HepG2 (cell line): Measurements from ENCODE around the gene PTGDS. TPM values are rescaled to one million over a fixed set of nuclear protein-coding genes. Genes with fewer than 3 reads are reported as not detected.

ENCODE experiments used
- AGO2 ChIP-seq: fragments of 200-400 bp; formaldehyde crosslinking; optimal IDR thresholded peaks from 2 replicates; pipeline ENCODE3; 2017; ENCODE audit warnings: mild to moderate bottlenecking, low read depth, low read length, moderate library complexity
- DMTF1 ChIP-seq: sonication (generic); formaldehyde crosslinking; IDR thresholded peaks from 2 replicates; pipeline ENCODE4 v1.4.0; 2020; ENCODE audit warnings: mild to moderate bottlenecking, missing genetic modification reagents
- GZF1 ChIP-seq: sonication (generic); formaldehyde crosslinking; IDR thresholded peaks from 2 replicates; pipeline ENCODE4 v1.5.1; 2020; ENCODE audit warnings: mild to moderate bottlenecking, missing genetic modification reagents
- HHEX ChIP-seq: IDR thresholded peaks from 2 replicates; pipeline ENCODE4 v1.6.1; 2016; ENCODE audit warnings: control low read depth
- HIC2 ChIP-seq: sonication (generic); formaldehyde crosslinking; IDR thresholded peaks from 2 replicates; pipeline ENCODE4 v1.9.0; 2022; ENCODE audit warnings: low read depth, missing genetic modification reagents
- MTA1 ChIP-seq: sonication (generic); formaldehyde crosslinking; IDR thresholded peaks from 2 replicates; pipeline ENCODE4 v1.4.0; 2020; ENCODE audit warnings: missing genetic modification reagents, mild to moderate bottlenecking, borderline replicate concordance
- MXD3 ChIP-seq: IDR thresholded peaks from 2 replicates; pipeline ENCODE4 v1.6.1; 2016; ENCODE audit warnings: mild to moderate bottlenecking, missing biosample characterization, missing genetic modification reagents
- NR2F1 ChIP-seq, 2 experiments: fragments of 450-650 bp in 1 of 2; formaldehyde crosslinking in 1 of 2; IDR thresholded peaks; 2 replicates each; pipeline versions ENCODE4 v1.5.0 to v1.6.1; 2016 to 2020; ENCODE audit warnings: mild to moderate bottlenecking in 1 of 2, missing compliant biosample characterization in 1 of 2, missing genetic modification reagents in 1 of 2, moderate library complexity in 1 of 2
- PHF20 ChIP-seq: sonication (generic); formaldehyde crosslinking; IDR thresholded peaks from 2 replicates; pipeline ENCODE4 v1.5.0; 2020; ENCODE audit warnings: mild to moderate bottlenecking, missing genetic modification reagents
- PHF21A ChIP-seq: sonication (generic); formaldehyde crosslinking; IDR thresholded peaks from 2 replicates; pipeline ENCODE4 v1.5.0; 2020; ENCODE audit warnings: mild to moderate bottlenecking, missing genetic modification reagents
- PRPF4 ChIP-seq: fragments of 200-400 bp; formaldehyde crosslinking; IDR thresholded peaks from 2 replicates; pipeline ENCODE4 v1.6.1; 2016; ENCODE audit warnings: low read length, low read depth; ENCODE audit not compliant: poor library complexity, severe bottlenecking
- RELA ChIP-seq: sonication (generic); formaldehyde crosslinking; IDR thresholded peaks from 2 replicates; pipeline ENCODE4 v1.4.0; 2020; ENCODE audit warnings: missing genetic modification reagents
- RFX3 ChIP-seq: IDR thresholded peaks from 2 replicates; pipeline ENCODE4 v1.6.1; 2016; ENCODE audit warnings: missing biosample characterization, missing genetic modification reagents
- RXRA ChIP-seq: sonication (generic); formaldehyde crosslinking; IDR thresholded peaks from 2 replicates; pipeline ENCODE4 v1.5.1; 2020; ENCODE audit warnings: missing genetic modification reagents
- SMC3 ChIP-seq: IDR thresholded peaks from 2 replicates; pipeline ENCODE4 v1.6.1; 2011; ENCODE audit warnings: low read length, improper control_type of control experiment
- SRSF4 ChIP-seq: fragments of 200-400 bp; formaldehyde crosslinking; IDR thresholded peaks from one replicate; pipeline ENCODE4 v1.6.1; 2018; ENCODE audit warnings: mild to moderate bottlenecking, low read depth, low read length, moderate library complexity; ENCODE audit not compliant: poor library complexity, severe bottlenecking
- TOPORS ChIP-seq: sonication (generic); formaldehyde crosslinking; IDR thresholded peaks from 2 replicates; pipeline ENCODE4 v1.8.0; 2023; ENCODE audit warnings: mild to moderate bottlenecking, missing genetic modification reagents
- TRIM24 ChIP-seq: sonication (generic); formaldehyde crosslinking; IDR thresholded peaks from 2 replicates; pipeline ENCODE4 v1.8.0; 2022; ENCODE audit warnings: mild to moderate bottlenecking, missing genetic modification reagents
- ZFP82 ChIP-seq: sonication (generic); formaldehyde crosslinking; IDR thresholded peaks from 2 replicates; pipeline ENCODE4 v1.5.1; 2020; ENCODE audit warnings: mild to moderate bottlenecking, missing genetic modification reagents, borderline replicate concordance
- ZNF224 ChIP-seq: sonication (generic); formaldehyde crosslinking; IDR thresholded peaks from 2 replicates; pipeline ENCODE4 v1.5.0; 2020; ENCODE audit warnings: mild to moderate bottlenecking, missing genetic modification reagents
- ZNF761 ChIP-seq: sonication (generic); formaldehyde crosslinking; conservative IDR thresholded peaks from 2 replicates; pipeline ENCODE4 v1.4.0; 2020; ENCODE audit warnings: mild to moderate bottlenecking, missing genetic modification reagents
- ZNF776 ChIP-seq: sonication (generic); formaldehyde crosslinking; IDR thresholded peaks from 2 replicates; pipeline ENCODE4 v1.4.0; 2020; ENCODE audit warnings: mild to moderate bottlenecking, missing genetic modification reagents
- polyA plus RNA-seq, 8 experiments: library from polyadenylated mRNA; depleted of rRNA in 3 of 8; stranded (reverse) in 7 of 8; unstranded in 1 of 8; fragments of >200 nt; fragmentation: Illumina TruSeq in 4 of 8; extraction: Trizol in 4 of 8; gene quantifications; 2 replicates each; pipeline versions ENCODE4 v1.2.1 to v1.2.3, GENCODE V29; 2011 to 2016; ENCODE audit warnings: low read depth in 4 of 8, missing spikeins in 1 of 8, mixed read lengths in 1 of 8; ENCODE audit not compliant: insufficient read depth in 1 of 8
- total RNA-seq, 5 experiments: library from RNA; depleted of rRNA; stranded (reverse); fragments of >200 nt; fragmentation: Illumina TruSeq; extraction: Trizol; gene quantifications; 2 replicates each; pipeline ENCODE4 v1.2.3, GENCODE V29; 2016; ENCODE audit warnings: low read depth in 1 of 5
- TF ChIP-seq, protein P1 (sequence below), 2 experiments: sonication (generic) in 1 of 2; formaldehyde crosslinking in 1 of 2; IDR thresholded peaks; 2 replicates each; pipeline versions ENCODE4 v1.5.1 to v1.6.1; 2011 to 2020; ENCODE audit warnings: borderline replicate concordance in 1 of 2, low read depth in 1 of 2, low read length in 1 of 2, mild to moderate bottlenecking in 1 of 2, missing genetic modification reagents in 1 of 2, moderate library complexity in 1 of 2

Gene PTGDS
- total and polyA plus RNA-seq, 2 of the 13 experiments (the other 11 are each of a cell fraction or from before 2014, with no cell fraction given), result 0.33 to 0.50 TPM

DNA sequence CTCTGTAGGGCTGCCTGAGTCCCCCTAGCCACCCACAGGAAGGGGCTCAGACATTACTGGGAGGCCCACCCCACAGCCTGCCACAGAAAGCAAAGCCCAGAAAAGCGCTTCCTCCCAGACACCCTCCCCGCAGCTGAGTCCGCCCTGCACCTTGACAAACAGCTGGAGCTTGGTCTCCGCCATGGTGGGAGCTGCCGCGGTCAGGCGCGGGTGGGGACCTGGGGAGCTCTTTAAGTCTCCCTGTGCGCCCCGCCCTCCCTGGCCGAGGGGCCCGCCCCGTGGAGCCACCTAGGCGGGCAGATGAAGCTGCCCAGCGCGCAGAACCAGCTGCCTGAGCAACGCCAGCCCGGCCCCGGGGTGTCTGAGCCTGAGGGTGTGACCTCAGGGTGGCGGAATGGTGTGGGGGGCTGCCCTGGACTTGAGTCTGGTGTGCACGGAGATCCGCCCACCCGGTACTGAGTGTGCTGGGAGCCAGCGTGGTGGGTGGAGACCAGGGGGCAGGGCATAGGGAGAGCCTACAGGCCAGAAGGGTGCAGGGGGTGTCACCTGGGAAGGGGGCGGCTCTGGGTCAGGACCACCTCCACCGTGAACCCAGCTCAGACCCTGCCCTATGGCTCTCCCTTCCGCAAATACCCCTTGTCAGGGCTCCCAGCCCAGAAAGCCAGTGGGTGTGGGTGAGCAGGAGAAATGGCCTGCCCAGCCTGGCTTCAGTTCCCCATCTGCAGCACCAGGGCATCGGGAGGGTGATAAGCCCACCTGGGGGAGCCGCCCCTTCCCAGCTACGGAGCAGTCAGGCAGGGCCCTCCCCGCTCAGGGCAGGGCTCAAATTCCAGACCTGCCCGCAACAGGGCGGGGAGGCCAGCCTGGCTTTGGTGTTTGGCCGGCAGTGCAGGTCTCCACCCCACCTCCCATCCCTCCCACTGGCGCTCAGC lies 19.3 kb downstream of the PTGDS start, which contains the start of gene CLIC3 (continued):
- no peak; the same call in none of the 2 replicates for TF ChIP-seq HIC2
- TF ChIP-seq, protein P1, sequence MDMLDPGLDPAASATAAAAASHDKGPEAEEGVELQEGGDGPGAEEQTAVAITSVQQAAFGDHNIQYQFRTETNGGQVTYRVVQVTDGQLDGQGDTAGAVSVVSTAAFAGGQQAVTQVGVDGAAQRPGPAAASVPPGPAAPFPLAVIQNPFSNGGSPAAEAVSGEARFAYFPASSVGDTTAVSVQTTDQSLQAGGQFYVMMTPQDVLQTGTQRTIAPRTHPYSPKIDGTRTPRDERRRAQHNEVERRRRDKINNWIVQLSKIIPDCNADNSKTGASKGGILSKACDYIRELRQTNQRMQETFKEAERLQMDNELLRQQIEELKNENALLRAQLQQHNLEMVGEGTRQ (IDR thresholded peaks at IDR 0.05; ENCODE audit: low read depth, low read length), result no peak
- TF ChIP-seq, protein P1 (CRISPR knock-in tag; IDR thresholded peaks at IDR 0.05; ENCODE audit: borderline replicate concordance), result no peak
- no peak for TF ChIP-seq ZNF761 (CRISPR knock-in tag)
- TF ChIP-seq SRSF4, result no peak
- TF ChIP-seq HHEX, result no peak
- no peak for TF ChIP-seq DMTF1 (CRISPR knock-in tag)
- no peak for TF ChIP-seq TRIM24 (CRISPR knock-in tag)
- no peak for TF ChIP-seq ZFP82 (CRISPR knock-in tag)
- TF ChIP-seq MXD3 (CRISPR knock-in tag), result no peak
- TF ChIP-seq MTA1 (CRISPR knock-in tag), result peak; percentile 22; the same call in 1 of the 2 replicates
- TF ChIP-seq PHF20 (CRISPR knock-in tag), result no peak
- no peak for TF ChIP-seq SMC3
- no peak for TF ChIP-seq NR2F1 (CRISPR knock-in tag; IDR thresholded peaks at IDR 0.05)
- no peak for TF ChIP-seq GZF1 (CRISPR knock-in tag)
- TF ChIP-seq TOPORS (CRISPR knock-in tag), result no peak
- TF ChIP-seq PHF21A (CRISPR knock-in tag), result peak; percentile 53
- no peak for TF ChIP-seq RELA
- TF ChIP-seq RFX3 (CRISPR knock-in tag), result no peak
- TF ChIP-seq ZNF224, result 0 out of 2 replicates have a peak, but pooled peaks have one; percentile 46
- peak; percentile 71 for TF ChIP-seq AGO2
- TF ChIP-seq PRPF4, result no peak
- TF ChIP-seq ZNF776 (CRISPR knock-in tag), result no peak
- peak; percentile 20; the same call in 1 of the 2 replicates for TF ChIP-seq RXRA
